T-helper 1 cell (primary cell): ENCODE results near the gene PRR29.

Experiments used
- DNase-seq, 5 donors: peaks; one replicate each; pipeline ENCODE4 v3.0.0-alpha.2; 2012 to 2020
- total RNA-seq, 4 donors: gene quantifications; one replicate each; lab custom pipeline; 2026; lab: John Stamatoyannopoulos, UW

Gene PRR29
- 0.46 to 2.4 (median 1.1) reads per million in 4 donors for total RNA-seq

DNA sequence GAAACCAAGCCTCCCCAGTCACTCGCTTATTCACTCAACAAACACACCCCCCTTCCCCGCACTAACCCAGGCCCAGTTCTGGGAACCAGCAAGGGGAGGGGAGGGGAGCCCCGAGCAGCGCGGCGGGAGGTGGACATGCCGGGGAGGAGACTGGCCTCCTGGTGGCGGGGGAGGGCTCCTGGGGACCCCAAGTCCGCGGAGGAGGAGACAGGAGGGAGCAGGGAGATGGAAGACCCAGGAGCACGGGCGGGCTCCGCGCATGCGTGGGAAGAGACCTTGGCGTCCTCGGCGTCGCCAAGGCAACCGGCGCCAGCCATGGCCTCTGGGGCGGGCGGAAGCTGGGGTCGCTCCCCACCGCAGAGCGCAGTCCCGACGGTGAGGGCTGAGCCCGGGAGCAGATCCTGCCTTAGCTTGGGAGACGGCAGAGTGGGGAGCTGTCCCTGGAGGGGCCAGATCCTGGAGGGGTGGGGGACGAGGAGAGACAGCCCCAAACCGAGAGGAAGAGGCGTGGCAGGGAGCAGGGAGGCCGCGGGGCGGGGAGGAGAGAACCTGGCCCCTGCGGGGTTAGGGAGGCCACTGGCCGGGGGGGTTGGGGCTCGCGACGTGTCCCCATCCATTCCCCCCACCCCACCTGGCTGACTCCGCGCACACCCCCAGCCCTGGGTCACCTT, at the start of gene PRR29:
TSS of gene PRR29 (plus strand) at position 302 of the 671 bp plus-strand sequence. CDS start at position 316, 14 bp downstream.
- DNase-seq = peak; percentile 60 to 78 (median 69)

DNA sequence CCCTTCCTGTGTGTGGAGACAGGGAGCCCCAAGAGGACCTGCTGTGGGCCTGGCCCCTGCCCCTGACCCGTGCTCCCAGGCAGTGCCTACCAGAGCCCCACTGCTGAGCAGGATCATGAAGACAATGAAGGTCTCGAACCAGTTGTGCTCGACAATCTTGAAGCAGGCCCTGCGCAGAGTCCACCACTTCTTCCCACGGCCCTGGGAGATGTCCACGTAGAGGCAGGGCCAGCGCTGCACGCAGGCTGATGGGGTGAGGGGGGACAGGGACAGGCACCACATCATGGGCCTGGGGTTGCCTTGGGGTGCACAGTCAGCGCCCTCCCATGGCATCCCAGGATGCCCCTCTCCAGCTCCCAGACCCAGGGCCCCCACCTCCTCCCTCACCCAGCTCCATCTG, 49.6 kb upstream of the PRR29 start:
- no peak for DNase-seq

DNA sequence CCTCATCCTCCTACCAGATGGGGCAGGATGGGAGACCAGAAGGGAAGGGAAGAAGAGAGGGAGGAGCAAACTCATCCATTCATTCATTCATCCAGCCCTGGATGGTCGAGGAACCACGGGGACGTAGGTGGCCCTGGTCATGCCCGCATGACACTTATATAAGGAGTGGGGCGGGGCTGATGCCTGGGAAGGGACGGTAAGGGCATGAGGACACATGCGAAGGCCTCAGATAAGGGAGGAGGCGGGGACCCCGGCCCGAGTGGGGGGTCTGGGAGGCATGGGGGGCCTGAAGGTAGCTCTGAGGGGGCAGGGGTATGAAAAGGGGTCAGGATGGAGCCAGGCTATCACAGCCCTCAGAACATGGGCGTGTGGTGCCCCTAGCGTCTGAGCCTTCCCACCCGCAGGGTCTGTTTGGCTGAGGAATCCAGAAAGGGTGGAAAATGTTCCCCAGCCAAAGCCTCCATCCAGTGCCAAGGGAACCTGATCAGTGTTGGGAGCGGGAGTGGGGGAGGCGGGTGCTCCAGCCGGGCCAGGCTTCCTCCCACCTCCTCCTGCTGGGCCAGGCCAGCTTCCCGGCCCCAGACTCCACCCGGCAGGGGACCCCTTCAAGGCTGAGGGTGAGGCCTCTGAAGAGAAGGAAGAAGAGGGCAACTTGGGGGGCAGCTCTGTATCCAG, 48.4 kb upstream of the PRR29 start:
- DNase-seq = no peak

DNA sequence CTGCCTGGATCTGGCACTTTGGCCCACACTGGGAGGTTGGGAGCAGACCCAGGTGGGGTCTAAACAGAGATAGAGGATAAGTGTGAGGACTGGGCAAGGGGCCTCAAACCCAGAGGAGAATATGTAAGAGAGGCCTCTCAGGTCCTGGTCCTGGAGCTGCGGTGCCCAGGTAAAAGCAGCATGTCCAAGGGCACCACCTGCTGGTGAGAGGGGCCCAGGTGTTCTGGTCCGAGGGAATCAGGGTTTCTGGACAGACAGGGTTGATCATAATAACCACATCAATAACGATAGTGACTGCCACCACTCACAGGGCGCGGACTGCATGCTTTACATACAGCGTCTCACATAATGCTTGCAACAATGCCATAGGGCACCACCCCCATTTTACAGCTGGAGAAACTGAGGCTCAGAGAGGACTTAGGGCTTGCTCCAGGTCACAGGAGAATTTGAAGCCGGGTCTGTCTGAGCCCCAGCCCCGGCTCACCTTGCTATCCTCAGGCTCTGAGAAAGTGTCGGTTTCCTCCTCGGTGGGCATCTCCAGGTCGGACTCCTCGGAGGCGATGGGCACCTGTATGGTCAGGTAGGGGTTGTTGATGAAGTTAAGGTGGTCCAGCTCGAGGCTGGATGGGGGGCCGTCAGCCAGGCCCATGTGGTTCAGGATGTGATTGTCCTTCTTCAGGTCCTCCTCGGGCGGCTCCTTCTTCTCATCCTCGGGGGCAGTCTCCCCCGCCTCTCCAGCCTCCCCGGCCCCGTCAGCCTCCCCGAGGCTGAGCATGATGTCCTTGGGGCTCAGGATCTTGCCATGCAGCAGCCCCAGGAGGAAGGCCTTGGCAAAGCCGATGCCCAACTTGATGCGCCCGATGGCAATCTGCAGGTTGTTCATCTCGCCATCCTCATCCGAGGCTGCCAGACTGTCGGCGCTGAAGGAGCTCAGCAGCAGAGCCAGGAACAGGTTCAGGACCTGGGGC, 46.9 kb upstream of the PRR29 start:
- peak in 1 of 5 donors; percentile 20 for DNase-seq

DNA sequence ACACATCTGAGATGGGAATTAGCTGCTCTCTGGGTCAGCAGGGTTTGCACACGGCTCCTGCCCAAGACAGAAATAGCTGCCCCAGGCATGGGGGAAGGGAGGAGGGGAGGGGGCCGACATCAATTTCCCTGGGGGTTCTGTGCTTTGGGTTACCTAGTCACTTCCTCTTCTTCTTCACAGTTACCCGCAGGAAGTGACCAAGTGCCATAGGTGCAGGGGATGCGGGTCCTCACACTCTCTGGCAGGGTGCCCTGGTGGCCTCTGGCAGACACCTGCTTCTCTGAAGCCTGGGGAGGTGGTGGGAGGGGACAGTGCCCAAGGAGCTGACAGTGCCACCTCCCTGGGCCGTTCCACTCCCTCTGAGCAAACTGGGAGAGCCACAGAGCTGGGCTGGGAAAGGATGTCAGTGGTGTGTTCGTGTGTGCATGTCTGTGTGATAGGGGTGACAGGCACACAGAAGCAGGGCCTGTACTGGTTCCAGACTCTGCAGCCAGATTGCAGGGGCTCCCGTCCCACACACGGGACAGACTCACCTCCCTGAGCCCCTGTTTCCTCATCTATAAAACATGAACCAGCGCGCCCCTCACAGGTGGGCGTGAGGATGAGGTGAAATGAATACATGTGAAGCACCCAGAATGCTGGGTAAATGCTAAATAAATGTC, 43.6 kb upstream of the PRR29 start:
- peak in 1 of 5 donors; percentile 44 for DNase-seq

DNA sequence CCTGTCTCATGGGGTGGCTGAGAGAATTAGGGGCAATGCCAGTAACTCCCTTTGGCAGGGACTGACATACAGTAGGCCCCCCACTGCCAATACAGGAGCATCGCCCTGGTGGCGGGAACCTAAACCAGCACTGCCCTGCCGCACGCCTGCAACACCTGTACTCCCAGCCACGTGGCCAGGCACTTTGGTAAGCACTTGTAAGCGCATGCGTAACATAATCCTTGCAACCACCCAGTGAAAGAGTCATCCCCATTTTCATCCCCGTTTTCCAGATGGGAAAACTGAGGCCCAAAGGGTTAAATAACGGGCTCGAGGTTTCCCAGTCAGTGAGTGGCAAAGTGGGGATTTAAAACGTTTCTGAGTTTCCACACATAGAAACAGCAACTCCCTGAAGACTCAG, 42.9 kb upstream of the PRR29 start:
- no peak for DNase-seq

DNA sequence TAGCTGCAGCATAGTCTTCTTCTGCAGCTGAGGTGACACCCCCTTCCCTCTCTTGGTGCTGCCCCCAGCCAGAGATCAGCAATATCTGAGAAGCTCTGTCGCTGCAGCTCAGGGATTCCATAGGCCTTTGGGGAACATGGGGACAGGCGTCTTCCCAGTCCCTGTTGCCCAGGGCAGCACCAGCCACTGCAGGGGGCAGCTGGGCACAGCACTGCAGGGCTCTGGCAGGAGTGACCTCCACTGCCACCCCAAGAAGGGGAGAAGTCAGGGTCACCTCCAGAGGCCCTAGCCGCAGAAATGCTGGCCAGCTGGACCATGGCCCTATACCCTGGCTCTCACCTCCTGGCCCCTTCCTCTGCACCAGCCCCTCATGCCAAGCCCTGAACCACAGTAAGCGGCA, 42.4 kb upstream of the PRR29 start:
- DNase-seq = no peak

DNA sequence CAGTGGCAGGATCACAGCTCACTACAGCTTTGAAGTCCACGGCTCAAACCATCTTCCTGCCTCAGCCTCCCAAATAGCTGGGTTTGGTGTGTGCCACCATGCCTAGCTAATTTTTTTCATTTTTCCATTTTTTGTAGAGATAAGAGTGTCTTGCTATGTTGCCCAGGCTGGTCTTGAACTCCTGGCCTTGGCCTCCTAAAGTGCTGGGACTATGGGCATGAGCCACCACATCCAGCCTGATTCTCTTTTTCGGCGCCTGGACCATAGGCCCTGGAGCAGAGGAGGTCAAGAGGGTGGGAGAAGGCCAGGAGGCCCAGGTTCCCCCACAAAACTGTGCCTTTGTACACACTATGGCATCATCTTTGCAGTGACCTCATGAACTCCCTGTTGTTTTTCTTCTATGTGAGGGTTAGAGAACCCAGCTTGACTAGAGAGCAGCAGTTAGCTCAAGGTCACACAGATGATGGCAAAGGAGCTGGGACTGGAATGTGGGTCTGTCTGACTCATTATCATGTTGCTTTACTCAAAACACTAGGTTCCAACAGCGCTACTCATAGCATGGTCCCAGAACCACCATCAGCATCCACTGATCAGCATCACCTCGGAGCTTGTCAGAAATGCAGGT, 41.7 kb upstream of the PRR29 start:
- DNase-seq = no peak

DNA sequence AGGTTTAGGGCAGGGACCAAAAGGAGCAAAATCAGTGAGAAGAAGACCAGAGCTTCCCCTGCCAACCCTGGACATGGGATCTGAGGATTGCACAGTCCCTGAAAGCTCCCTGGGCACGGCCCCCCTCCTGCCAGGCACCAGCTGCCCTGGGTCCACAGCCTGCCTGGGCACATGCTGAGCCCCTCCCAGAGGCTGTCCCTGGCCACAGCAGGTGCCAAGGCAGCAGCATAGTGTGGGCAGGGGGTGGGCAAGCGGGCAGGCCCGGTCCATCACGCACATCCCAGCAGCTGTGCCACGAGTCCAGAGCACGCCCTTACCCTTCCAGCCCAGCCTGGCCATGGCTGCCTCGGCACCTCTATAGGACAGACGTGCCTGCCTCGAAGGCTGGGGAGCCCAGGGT, 38.1 kb upstream of the PRR29 start:
- DNase-seq = no peak

DNA sequence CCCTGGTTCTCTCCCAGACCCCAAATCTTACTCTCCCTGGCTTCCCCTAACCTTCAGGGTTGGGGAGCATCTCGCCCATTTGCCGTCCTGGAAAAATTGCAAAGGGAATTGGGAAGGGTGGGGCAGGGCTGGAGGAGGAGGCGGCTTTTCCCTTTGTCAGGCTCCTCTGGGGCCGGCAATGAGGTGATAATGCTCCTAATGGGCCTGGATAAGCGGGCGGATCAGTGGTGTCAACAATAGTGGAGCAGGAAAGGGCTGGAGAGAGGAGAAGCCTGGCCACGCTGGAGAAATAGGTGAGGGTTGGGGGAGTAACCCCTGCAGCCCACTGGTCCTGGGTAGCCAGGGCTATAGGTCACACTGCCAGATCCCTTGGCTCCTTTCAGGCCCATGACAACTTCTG, 37.7 kb upstream of the PRR29 start:
- DNase-seq = no peak

DNA sequence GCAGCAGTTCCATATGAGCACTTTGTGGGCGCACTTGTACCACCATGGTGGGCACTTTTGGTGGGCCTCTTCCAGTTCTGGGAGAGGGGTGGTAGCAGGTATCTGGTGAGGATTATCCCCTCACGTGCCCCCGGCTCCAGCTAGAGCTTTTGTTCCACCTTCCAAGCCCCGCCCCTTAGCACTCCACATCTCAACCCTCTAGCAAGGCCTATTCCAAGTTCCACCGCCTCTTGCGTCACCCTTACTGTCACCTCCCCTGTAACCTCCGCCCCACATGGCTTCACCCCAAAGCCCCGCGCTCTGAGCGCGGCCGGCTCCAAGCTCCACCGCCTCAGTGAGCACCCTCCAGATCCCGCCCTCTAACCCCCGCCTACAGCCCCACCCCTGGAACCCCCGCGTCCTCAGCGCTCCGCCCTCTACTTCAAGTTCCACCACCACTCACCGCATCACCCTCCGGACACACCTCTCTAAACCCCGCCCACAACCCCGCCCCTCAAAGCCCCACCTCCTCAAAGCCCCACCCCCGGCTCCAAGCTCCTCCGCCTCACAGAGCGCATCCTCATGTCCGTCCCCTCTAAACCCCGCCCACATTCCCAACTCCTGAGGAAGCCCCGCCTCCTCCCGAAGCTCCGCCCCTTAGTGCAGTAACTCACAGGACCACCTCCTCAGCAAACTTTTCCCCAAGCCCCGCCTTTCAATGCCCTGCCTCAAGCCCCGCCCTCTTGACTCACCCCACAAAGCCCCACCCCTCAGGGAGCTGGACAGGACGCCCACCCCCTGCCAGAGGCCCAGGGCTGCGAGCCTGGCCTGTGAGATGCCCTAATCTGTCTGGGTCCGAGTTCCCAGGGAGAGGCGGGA, 36.6 kb upstream of the PRR29 start:
- DNase-seq = peak in 4 of 5 donors; percentile 20 to 38 (median 26)

DNA sequence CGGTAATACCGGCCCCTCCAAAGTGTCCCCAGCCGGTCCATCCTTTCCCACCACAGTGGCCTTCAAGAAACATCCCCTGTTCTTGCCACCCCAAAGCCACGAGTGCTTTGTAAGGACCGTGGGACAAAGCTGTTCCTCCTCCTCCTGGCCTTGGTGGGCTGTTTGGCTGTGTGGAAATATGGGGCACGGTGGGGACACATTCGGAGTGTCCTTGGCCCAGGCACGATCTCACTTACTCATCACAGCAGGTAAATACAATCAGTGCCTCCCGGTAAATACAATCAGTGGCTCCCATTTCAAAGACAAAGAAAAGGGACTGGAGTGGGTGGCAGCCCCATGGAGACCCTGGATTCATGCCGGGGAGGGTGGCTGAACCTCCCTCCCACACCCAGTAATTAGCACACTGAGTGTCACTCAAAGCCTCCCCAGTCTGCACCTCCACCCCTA, 35.8 kb upstream of the PRR29 start:
- DNase-seq = no peak

DNA sequence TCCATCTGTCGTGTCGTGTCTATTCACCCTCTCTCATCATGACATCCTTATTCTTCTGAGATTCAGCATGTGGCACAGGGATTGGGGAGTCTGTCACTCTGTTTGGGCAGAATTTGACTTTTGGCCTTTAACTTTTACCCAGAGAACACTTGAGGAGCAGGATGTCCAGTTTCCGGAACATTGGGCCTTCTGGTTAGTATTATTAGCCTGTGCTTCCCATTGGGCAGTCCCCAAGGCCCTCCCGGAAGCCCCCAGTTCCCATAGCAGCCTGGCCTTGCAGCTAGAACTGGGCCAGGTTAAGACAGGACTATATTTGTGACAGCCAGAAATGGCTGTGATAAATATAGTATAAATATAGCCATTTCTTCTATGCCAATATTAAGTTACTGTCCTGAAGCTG, 35.0 kb upstream of the PRR29 start:
- DNase-seq = no peak

DNA sequence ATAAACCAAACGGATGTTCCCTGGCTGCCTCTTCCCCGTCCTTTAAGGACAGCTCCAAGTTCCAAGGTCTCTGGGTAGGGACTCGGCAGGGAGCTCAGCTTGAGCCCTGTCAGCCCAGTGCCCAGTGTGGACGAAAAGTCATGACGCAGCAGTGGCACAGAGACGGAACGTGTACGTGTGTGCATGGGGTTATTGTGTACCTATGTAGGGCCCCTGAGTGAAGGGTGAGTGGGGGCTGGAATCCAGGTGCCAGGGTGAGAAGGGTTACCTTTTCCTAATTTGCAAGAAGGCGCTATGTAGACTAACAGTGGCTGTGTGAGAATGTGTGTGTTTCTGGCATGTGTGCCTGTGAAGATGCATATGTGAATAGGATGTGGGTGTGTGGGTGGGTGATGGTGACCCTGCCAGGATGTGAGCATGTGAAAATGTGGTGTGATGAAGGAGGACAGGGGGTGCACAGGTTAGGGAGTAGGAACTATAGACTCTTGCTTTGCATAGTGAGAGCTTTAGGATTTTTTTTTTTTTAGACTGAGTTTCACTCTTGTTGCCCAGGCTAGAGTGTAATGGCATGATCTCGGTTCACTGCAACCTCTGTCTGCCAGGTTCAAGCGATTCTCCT, 31.4 kb upstream of the PRR29 start:
- DNase-seq = peak in 1 of 5 donors; percentile 30

DNA sequence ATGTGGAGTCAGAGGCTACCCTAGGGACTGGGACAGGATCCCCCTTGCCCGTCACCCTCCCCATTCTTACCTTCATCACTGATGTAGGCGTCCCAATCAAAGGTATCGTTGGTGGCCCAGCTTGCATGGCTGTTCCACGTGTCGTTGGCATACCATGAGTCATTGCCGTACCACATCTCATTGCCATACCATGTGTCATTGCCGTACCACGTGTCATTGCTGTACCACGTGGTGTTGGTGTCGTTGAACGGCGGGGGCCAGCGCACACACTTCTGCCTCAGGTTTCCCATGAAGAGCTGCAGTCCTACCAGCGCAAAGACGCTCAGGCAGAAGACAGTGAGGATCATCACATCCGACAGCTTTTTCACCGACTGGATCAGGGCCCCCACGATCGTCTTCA, 30.2 kb upstream of the PRR29 start:
- DNase-seq = no peak

DNA sequence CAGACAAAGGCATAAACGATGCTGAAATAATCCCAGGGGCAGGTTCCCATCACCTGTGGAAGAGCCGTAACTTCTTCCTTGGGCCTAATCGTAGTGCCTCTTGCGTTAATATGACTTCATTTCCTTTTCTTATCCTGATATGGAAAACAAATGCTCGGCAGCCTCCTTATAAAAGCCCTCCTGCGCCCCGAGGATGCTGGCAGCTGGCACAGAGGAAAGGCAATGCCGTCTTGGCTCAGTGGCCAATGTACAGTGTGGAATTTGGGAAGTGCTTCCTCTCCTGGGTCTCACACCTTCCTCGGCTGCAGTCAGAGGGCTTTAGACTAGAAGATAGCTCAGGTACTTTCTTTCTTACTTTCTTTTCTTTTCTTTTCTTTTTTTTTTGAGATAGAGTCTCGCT, 28.9 kb upstream of the PRR29 start:
- DNase-seq = no peak

DNA sequence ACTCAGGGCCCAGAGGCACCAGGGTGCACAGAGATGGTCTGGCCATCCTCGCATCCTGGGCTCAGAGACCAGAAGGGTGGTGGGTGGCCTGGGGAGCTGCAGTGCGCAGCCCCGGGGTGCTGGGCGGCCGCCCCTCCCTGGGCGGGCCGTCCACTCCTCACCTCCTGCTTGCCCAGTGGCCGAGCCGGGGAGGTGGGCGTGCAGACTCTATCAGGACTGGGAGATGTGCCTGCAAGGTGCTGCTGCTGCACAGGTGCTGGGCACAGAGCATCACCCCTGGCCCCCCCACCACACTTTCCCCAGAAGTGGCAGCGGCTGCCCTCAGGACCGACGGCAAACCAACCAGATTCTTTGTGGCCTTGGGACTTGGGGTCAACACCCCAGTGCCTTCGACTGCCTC, 25.4 kb upstream of the PRR29 start, which contains the start of gene SCN4A:
TSS of gene SCN4A (minus strand) at position 123 of the 400 bp plus-strand sequence. CDS start at position 46, 77 bp downstream.
- no peak for DNase-seq

DNA sequence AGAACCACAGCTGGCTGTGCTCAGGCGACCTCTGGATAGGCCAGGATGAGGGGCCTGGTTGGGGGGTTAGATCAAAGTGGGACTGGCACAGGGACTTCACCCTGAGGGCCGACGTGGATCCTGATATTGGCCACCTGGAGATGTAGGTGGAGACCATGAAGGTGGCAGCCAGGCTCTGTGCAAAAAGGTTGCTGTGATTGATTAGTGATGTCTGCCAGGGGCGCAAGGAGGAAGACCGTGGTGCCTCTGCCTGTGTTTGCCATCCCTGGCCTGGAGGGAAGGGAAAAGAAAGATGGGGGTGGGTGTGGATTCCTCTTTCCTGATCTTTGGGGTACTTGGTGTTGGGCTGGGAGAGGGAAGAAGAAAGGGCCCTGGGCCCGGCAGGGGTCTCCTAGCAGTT, 24.9 kb upstream of the PRR29 start:
- DNase-seq = no peak

DNA sequence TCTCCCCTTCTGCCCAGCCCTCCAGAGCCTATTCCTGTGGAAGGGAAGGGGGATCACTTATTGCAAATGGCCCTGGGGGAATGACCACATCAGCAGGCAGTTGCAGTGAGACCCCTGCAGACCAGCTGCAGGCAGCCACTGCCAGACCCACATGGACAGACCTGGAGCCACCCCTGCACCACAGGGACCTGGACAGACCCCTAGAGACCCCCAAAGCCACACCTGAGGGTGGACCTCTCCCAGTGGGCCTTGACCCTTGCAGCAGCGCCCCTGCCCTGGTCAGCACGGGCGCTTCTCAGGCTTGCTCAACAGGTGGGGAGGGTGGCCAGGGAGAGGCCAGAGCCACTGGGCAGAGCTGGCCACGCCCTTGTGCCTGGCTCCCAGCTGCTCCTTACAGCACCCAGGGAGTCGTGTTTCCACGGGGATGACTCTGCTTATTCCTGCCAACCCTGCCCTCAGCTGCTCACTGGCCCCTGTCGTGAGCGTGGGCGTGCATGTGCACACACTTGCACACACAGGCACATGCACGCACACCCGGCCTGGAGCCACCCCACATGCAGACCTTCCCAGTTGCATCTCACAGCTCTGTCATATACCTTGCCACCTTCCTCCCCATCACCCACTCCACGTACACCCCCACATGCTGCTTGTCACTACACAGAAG, 24.1 kb upstream of the PRR29 start:
- no peak for DNase-seq

DNA sequence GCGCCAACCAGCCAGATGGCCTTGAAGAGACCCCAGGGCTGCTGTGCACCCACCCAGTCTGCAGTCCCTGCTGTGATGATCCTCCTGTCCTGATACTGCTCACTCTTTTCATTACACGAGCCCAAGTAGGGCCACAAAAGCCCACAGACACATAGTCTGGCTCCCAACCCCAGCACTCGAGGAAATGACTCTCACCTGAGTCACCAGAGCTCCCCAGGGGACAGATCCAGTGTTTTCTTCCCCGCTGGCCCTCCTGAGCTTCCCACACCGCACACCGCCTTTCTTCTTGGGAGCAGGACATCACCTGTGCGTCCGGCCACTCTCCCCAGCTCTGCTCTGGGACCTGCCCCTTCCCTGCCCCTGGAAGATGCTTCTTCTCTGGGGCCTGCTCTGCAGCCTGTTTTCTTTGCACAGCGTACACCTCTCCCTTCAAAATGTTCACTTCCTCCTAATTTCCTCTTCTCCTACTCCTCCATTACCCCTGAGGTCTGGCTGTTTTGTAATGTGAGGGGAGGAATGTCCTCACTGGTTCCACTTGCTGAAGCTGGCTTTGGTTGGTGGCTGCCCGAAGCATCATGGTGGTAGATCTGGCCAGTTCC, 23.5 kb upstream of the PRR29 start:
- no peak for DNase-seq
